NCI-H345 (cell line): Measurements from ENCODE around the gene MED13L.

Experiments used
- DNase-seq: peaks from one replicate; lab custom pipeline; 2025; lab: John Stamatoyannopoulos, UW

MED13L gene

GRCh38 chr12:116276652-116277466 lies 634 bp downstream of the MED13L start:
- peak; percentile 66 for DNase-seq

GRCh38 chr12:116274551-116275375 lies 2.7 kb downstream of the MED13L start:
- no peak for DNase-seq

- DNase-seq: no peak
Observed at GRCh38 chr12:116273813-116274550, 3.5 kb downstream of the MED13L start.

GRCh38 chr12:116267948-116268347 lies 9.5 kb downstream of the MED13L start:
- DNase-seq: no peak

GRCh38 chr12:116266631-116267349 lies 10.7 kb downstream of the MED13L start:
- no peak for DNase-seq

- no peak for DNase-seq
Observed at GRCh38 chr12:116266168-116266601, 11.3 kb downstream of the MED13L start.

GRCh38 chr12:116265351-116266147 lies 11.9 kb downstream of the MED13L start:
- no peak for DNase-seq

- DNase-seq: no peak
Observed at GRCh38 chr12:116264525-116265070, 12.9 kb downstream of the MED13L start.

- DNase-seq: no peak
Observed at GRCh38 chr12:116263844-116264243, 13.6 kb downstream of the MED13L start.

- no peak for DNase-seq
Observed at GRCh38 chr12:116263431-116263830, 14.1 kb downstream of the MED13L start.

- no peak for DNase-seq
Observed at GRCh38 chr12:116262741-116263140, 14.8 kb downstream of the MED13L start.

GRCh38 chr12:116261525-116262100 lies 15.9 kb downstream of the MED13L start:
- no peak for DNase-seq

- DNase-seq: no peak
Observed at GRCh38 chr12:116259800-116260577, 17.5 kb downstream of the MED13L start.

GRCh38 chr12:116257826-116258225 lies 19.7 kb downstream of the MED13L start:
- DNase-seq: no peak

- no peak for DNase-seq
Observed at GRCh38 chr12:116257215-116257614, 20.3 kb downstream of the MED13L start.

- no peak for DNase-seq
Observed at GRCh38 chr12:116249938-116250337, 27.6 kb downstream of the MED13L start.

GRCh38 chr12:116248930-116249329 lies 28.6 kb downstream of the MED13L start:
- no peak for DNase-seq

- DNase-seq: no peak
Observed at GRCh38 chr12:116248433-116248832, 29.1 kb downstream of the MED13L start.

- DNase-seq: no peak
Observed at GRCh38 chr12:116247377-116247776, 30.1 kb downstream of the MED13L start.
